ACC112 (cell line): ENCODE results near the gene SRPK2.
"Not testable (repeated sequence)": the region's sequence is repeated elsewhere in the genome, so short reads cannot be mapped to it uniquely, and the experiment has no call there.

ENCODE experiments used
- H2AFZ ChIP-seq: fragments of 200-600 bp; sonication (generic); one replicate; pipeline ENCODE4 v1.6.0; 2017; ENCODE audit warnings: antibody characterized with exemption, low read length; ENCODE audit not compliant: unreplicated experiment
- H3K27ac ChIP-seq: fragments of 200-600 bp; sonication (generic); 2 replicates; pipeline ENCODE4 v1.5.1; 2014; ENCODE audit warnings: low read depth, mild to moderate bottlenecking, antibody characterized with exemption, low read length, moderate library complexity
- H3K27me3 ChIP-seq: fragments of 200-600 bp; sonication (generic); 2 replicates; pipeline ENCODE4 v1.6.1; 2014; ENCODE audit warnings: mild to moderate bottlenecking, antibody characterized with exemption, low read length, moderate library complexity, mixed read lengths; ENCODE audit not compliant: insufficient read depth
- H3K36me3 ChIP-seq: fragments of 200-600 bp; sonication (generic); 2 replicates; pipeline ENCODE4 v1.6.1; 2016; ENCODE audit warnings: mild to moderate bottlenecking, antibody characterized with exemption, low read length, moderate library complexity, mixed read lengths; ENCODE audit not compliant: insufficient read depth
- H3K4me1 ChIP-seq: fragments of 200-600 bp; sonication (generic); one replicate; pipeline ENCODE4 v1.6.1; 2016; ENCODE audit warnings: low read length, mixed read lengths; ENCODE audit not compliant: insufficient read depth, unreplicated experiment, control insufficient read depth
- H3K4me3 ChIP-seq: fragments of 200-600 bp; sonication (generic); 2 replicates; pipeline ENCODE4 v1.5.1; 2014; ENCODE audit warnings: mild to moderate bottlenecking, low read depth, low read length
- H3K79me2 ChIP-seq: fragments of 200-600 bp; sonication (generic); one replicate; pipeline ENCODE4 v1.6.0; 2016; ENCODE audit warnings: low read length; ENCODE audit not compliant: control insufficient read depth, unreplicated experiment, insufficient read depth

The SRPK2 gene

DNA sequence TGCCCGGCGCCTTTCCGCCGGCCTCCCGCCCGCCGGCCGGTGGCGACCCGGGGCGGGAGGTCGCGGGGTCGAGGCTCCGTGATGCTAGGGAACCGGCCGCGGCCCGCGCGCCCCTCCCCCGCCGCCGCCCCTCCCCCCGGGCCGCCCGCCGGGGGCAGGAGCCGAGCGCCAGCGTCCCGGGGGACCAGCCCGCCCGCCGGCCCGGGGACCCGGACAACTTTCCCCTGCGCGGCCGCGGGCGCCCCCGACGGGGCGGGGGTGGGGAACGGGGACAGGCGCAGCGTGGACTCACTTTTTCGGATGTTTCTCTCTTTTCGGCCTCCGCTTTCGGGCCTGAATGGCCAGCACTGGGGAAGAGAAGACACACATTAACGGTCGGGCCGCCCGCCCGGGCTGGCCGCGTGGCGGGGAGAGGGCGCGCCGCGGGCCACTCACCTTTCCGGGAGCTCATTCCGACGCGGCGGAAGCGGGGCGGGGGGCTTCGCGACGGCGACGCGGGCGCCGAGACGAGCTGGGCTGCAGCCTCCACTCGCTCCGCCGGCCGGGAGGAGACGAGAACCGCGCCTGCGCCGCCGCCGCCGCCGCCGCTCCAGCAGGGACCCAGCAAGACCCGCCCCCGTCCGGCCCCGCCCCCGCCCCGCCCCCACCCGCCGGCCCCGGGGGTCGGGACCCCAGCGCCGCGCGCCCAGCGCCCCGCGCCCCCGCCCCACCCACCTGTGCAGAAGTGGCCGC, at the start of gene SRPK2:
Gene SRPK2, minus strand, starts transcription at position 566 of the 732 bp plus-strand sequence.
- H3K36me3 ChIP-seq, result no peaks in the 10 kb centered on the region
- H3K27ac ChIP-seq, result no peak within 1 kb of the TSS
- H2AFZ ChIP-seq, result peak within 1 kb of the TSS; percentile 93
- peak within 1 kb of the TSS; percentile 100 for H3K4me3 ChIP-seq
- peaks cover 39% of the 10 kb centered on the region for H3K79me2 ChIP-seq
- H3K27me3 ChIP-seq, result no peaks in the 10 kb centered on the region
- peaks cover 7% of the 10 kb centered on the region for H3K4me1 ChIP-seq

DNA sequence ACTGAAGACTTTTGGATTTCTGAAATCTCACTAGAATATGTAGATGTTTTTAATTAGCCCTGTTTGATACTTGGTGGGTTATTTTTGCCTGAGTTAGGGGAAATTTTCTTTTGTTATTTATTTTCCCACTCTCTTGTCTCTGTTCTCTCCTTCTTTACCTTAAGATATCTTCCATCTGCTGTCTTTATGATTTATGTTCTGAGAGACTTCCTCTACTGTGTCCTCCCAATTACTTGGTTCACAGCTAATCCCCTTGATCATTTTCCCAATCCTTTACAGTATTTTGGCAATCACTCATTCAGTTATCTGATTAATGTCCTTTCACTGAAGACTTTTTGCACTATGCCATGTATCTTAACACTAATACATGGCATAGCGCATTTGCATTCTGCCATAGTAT, 49.5 kb upstream of the SRPK2 start:
- Histone ChIP-seq H3K4me3 (no peak overlapping the region), H3K36me3 (no peaks in the 10 kb centered on the region), H3K79me2 (no peaks in the 10 kb centered on the region), H3K4me1 (peaks cover 10% of the 10 kb centered on the region), H2AFZ (no peak overlapping the region), H3K27ac (no peak overlapping the region), H3K27me3 (no peaks in the 10 kb centered on the region)

DNA sequence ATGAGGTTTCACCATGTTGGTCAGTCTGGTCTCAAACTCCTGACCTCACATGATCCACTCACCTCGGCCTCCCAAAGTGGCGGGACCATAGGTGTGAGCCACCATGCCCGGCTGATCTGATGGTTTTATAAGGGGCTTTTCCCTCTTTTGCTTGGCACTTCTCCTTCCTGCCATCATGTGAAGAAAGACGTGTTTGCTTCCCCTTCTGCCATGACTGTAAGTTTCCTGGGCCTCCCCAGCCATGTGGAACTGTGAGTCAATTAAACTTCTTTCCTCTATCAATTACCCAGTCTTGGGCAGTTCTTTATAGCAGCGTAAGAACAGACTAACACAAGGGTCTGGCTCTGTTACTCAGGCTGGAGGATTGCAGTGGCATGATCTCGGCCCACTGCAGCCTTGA, 48.6 kb upstream of the SRPK2 start:
- H3K36me3 ChIP-seq, H3K79me2 ChIP-seq, H3K4me3 ChIP-seq, H3K27ac ChIP-seq, H2AFZ ChIP-seq, H3K27me3 ChIP-seq: not testable (repeated sequence)
- peaks cover 10% of the 10 kb centered on the region for H3K4me1 ChIP-seq

DNA sequence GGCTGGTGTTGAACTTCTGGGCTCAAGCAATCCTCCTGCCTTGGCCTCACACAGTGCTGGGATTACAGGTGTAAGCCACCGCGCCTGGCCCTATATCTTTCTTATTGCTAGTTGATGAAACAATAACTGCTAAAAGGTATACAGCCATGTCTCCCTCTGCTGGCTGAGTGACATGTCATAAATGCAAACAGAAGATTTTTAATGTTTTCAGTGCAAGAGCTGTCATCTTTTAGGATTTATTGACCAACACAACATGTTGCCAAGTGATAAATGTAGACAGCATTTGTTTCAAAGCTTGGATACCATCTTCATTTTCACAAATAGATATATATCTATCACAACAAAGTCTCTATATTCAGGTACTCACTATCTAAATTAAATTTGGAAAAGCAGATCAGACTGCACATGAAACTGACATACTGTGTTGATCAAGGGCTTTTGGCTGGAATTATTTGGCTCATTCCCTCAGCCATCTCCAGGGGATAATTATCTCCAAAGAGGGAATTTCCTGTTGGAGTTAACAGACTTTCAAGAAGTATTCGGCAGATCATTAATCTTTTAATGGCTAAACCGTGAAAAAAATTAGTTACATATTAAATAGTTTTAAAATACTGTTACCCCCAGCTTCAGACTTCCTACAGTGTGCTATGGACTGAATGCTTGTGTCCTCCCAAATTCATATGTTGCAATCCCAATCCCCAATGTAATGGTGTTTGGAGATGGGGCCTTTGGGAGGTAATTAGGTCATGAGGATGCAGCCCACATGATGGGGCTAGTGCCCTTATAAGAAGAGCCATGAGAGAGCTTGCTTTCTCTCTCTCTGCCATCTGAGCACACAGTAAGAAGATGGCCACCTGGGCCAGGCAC, 41.3 kb upstream of the SRPK2 start:
- no peaks in the 10 kb centered on the region for H3K36me3 ChIP-seq
- H3K79me2 ChIP-seq, result no peaks in the 10 kb centered on the region
- no peak overlapping the region for H3K4me3 ChIP-seq
- no peaks in the 10 kb centered on the region for H3K4me1 ChIP-seq
- H2AFZ ChIP-seq, result no peak overlapping the region
- H3K27me3 ChIP-seq, result no peaks in the 10 kb centered on the region
- H3K27ac ChIP-seq, result no peak overlapping the region

DNA sequence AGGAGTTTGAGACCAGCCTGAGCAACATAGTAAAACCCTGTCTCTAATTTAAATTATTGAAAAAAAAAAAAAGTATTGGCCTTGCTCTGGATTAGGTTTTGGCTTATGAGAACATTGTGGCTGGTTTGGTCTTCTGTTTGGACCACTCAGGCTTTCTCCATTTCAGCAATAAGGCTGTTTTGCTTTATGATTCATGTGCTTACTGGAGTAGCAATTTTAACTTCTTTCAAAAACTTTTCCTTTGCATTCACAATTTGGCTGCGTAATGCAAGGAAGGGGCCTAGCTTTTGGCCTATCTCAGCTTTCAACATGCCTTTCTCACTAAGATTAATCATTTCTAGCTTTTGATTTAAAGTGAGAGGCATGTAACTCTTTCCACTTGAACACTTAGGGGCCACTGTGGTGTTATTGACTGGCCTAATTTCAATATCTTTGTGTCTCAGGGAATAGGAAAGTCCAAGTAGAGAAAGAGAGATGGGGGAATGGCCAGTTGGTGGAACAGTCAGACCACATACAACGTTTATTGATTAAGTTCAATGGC, 38.0 kb upstream of the SRPK2 start:
- Histone ChIP-seq H2AFZ (no peak overlapping the region), H3K36me3 (no peaks in the 10 kb centered on the region), H3K27me3 (no peaks in the 10 kb centered on the region; the same call in 1 of the 2 replicates), H3K4me1 (no peaks in the 10 kb centered on the region), H3K27ac (no peak overlapping the region), H3K4me3 (no peak overlapping the region), H3K79me2 (no peaks in the 10 kb centered on the region)

DNA sequence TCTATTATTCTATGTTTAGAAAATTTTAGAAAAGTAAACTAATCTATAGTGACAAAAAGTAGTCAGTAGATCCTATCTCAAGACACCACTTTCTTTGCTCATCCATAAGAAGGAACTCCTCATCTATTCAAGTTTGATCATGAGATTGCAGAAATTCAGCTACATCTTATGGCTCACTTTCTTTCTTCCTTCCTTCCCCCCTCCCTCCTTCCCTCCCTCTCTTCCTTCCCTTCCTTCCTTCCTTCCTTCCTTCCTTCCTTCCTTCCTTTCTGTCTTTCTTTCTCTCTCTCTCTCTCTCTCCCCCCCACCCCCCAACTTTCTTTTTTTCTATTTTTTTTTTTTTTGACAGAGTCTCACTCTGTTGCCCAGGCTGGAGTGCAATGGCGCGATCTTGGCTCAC, 35.3 kb upstream of the SRPK2 start:
- H3K79me2 ChIP-seq, result no peaks in the 10 kb centered on the region
- H3K36me3 ChIP-seq, result no peaks in the 10 kb centered on the region
- no peaks in the 10 kb centered on the region for H3K4me1 ChIP-seq
- H3K27me3 ChIP-seq, result no peaks in the 10 kb centered on the region; the same call in 1 of the 2 replicates
- H3K27ac ChIP-seq, result no peak overlapping the region
- no peak overlapping the region for H2AFZ ChIP-seq
- no peak overlapping the region for H3K4me3 ChIP-seq

DNA sequence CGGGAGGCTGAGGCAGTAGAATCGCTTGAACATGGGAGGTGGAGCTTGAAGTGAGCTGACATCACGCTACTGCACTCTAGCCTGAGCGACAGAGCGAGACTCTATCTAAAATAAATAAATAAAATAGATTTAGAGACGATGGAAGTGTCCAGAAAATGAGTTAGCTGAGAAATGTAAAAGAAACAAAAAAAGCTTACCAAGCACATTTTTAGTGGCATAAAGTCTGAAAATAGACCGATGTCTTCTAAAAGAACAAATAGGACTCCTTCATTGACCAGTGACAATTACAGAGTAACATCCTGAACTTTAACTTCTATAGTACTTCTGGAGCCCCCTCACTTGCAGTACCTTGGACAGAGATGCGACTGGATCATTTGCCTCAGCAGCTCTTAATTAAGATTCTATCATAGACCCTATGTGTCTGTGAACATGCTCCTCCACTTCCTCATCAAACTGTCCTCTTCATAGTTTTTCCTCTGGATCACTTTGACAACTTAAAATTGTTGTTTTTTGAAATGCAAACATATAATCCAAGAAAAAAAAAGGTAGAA, 25.2 kb upstream of the SRPK2 start:
- no peaks in the 10 kb centered on the region for H3K79me2 ChIP-seq
- H3K4me1 ChIP-seq, result no peaks in the 10 kb centered on the region
- no peak overlapping the region for H2AFZ ChIP-seq
- H3K27ac ChIP-seq, result no peak overlapping the region
- no peaks in the 10 kb centered on the region for H3K36me3 ChIP-seq
- H3K27me3 ChIP-seq, result no peaks in the 10 kb centered on the region
- H3K4me3 ChIP-seq, result no peak overlapping the region

DNA sequence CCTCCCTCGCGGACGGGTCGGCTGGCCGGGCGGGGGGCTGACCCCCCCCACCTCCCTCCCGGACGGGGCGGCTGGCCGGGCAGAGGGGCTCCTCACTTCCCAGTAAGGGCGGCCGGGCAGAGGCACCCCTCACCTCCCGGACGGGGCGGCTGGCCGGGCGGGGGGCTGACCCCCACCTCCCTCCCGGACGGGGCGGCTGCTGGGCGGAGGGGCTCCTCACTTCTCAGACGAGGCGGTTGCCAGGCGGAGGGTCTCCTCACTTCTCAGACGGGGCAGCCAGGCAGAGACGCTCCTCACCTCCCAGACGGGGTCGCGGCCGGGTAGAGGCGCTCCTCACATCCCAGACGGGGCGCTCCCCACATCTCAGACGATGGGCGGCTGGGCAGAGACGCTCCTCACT, 22.1 kb upstream of the SRPK2 start:
- H3K27me3 ChIP-seq, H3K79me2 ChIP-seq, H3K36me3 ChIP-seq, H3K4me3 ChIP-seq, H3K4me1 ChIP-seq, H3K27ac ChIP-seq, H2AFZ ChIP-seq: not testable (repeated sequence)

DNA sequence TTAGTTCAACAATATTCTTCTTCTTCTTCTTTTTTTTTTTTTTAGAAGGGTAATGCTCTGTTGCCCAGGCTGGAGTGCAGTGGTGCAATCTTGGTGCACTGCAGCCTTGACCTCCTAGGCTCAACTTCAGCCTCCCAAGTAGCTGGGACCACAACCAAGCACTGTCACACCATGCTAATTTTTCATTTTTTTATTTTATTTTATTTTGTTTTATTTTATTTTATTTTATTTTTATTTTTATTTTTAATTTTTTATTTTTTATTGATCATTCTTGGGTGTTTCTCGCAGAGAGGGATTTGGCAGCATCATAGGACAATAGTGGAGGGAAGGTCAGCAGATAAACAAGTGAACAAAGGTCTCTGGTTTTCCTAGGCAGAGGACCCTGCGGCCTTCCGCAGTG, 21.1 kb upstream of the SRPK2 start:
- H2AFZ ChIP-seq, H3K4me1 ChIP-seq, H3K4me3 ChIP-seq, H3K27ac ChIP-seq, H3K79me2 ChIP-seq, H3K36me3 ChIP-seq, H3K27me3 ChIP-seq: not testable (repeated sequence)

DNA sequence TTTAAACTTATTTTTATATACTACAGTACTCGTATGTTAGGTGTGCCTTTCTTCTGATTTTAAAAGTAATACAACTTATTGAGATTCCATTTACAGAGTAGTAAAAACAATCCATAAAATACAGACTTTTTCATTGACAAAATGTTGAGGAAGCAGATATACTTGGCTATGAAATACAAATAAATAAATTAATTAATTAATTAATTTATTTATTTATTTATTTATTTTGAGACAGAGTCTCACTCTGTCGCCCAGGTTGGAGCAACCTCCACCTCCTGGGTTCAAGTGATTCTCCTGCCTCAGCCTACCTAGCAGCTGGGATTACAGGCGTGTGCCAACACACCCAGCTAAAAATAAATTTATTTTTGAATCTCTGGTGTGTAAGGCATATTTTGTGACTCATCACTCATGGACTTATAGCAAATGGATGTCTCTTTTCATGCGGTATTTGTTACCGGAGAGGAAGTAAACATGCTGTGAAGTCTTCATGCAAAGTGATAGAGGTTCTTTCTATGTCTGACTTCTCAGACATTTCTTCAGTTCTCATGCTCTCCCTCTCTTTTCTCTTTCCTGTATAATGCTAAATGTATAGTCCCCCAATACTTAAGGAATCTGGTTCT, 20.2 kb upstream of the SRPK2 start:
- Histone ChIP-seq H2AFZ (no peak overlapping the region), H3K4me1 (no peaks in the 10 kb centered on the region), H3K4me3 (no peak overlapping the region), H3K27me3 (no peaks in the 10 kb centered on the region), H3K79me2 (no peaks in the 10 kb centered on the region), H3K36me3 (no peaks in the 10 kb centered on the region), H3K27ac (no peak overlapping the region)
